GM18505 (cell line): ENCODE data around the gene IRGQ.
"Not testable (repeated sequence)": the region's sequence is repeated elsewhere in the genome, so short reads cannot be mapped to it uniquely, and the experiment has no call there.

Experiments used
- ATAC-seq: cut with Tn5 transposase; IDR thresholded peaks from one replicate; pipeline ENCODE4 v1.9.1; 2021; ENCODE audit not compliant: unreplicated experiment
- POLR2A ChIP-seq: IDR thresholded peaks from 4 replicates; pipeline ENCODE4 v1.6.1; 2011; ENCODE audit warnings: borderline replicate concordance; ENCODE audit not compliant: insufficient read depth, insufficient read length; ENCODE audit errors: extremely low read depth

The IRGQ gene

DNA sequence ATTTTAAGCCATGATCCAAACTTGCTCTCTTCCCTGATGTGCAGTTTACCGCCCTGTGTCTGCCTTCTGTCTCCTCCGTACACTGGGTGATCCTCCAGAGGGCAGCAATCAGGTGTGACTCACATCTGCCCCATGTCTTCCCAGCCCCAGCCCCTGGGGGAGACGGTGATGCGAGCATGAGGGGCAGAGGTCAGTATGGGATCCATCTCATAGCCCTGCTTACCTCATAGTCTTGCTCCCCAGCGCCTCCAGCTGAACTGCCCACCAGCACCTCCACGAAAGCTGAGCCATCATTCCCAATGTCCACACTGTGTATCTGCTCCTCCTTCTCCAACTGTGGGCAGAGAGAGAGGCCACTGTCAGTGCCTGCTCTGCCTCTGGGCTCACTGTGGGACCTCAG, 35.2 kb downstream of the IRGQ start:
- no peak for ATAC-seq
- TF ChIP-seq POLR2A, result no peak

DNA sequence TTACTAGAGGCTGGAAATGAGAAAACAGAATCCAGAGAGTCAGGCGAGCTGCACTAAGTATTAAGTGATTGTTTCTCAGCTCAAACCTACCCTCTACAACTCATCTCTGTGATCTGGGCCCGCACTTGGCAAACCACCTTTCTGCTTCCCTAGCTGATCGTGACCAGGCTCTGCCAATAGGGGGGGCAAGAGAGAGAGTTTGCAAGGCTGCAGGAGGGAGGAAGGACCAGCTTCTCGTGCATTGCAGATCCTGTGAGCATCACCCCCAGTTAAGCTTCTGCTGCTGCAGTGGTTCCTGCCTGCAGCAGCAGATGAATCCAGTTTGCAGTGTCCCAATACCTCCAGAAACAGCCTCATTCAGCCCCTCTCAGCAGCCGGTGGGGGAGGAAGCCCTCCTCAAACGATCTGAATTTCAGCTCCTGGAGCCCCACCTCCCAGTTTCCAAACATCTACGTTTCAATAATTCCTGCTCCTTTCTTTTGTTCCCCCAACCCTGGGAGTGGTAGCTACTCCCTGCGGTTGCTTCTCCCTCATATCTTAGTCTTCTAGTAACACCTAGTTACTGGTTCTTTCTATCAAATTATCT, 40.7 kb downstream of the IRGQ start:
- ATAC-seq, result no peak
- no peak for TF ChIP-seq POLR2A

DNA sequence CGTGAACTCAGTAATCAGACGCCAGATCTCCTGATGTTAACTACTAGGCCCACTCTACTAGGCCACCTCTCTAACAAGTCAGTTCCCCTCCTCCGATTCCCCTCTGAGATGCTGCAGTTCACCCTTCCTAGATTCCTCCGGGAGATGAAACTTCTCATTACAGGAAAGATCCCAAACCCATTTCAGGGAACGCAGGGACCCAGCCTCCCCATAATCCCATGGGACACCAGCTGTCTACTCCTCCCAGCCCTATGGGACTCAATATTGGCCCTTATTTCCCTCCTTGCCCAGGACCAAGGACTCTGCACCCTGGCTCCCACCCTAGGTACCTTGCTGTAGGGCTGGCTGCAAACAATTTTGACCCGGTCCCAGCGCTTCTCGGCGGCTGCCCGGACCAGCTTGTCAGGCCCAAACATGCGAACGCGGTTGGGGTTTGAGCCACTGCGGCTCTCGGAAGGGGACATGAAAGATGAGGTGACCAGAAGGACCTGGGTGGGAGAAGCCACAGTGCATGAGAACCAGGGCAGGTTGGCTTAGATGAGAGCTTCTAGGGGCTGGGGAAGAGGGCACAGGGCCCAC, 41.5 kb downstream of the IRGQ start:
- ATAC-seq, result no peak
- no peak for TF ChIP-seq POLR2A

DNA sequence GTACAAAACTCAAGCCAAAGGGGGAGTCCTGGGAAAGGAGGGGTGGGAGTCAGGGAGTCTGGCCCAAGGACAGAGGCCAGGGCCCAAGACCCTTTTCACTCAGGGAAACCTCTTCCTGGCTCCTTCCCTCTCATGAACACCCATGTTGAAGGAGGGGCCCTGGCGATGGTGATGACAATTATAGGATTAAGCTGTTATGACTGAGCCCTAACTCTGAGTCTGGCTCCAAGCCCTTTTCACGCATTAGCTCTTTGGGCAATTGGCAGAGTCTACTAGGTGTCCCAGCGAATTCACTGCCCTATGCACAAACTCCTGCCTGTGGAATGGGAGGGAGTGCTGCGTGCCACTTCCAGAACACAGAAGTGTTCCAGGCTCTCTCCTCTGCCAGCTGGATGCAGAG, 42.3 kb downstream of the IRGQ start:
- ATAC-seq, result no peak
- TF ChIP-seq POLR2A, result no peak

DNA sequence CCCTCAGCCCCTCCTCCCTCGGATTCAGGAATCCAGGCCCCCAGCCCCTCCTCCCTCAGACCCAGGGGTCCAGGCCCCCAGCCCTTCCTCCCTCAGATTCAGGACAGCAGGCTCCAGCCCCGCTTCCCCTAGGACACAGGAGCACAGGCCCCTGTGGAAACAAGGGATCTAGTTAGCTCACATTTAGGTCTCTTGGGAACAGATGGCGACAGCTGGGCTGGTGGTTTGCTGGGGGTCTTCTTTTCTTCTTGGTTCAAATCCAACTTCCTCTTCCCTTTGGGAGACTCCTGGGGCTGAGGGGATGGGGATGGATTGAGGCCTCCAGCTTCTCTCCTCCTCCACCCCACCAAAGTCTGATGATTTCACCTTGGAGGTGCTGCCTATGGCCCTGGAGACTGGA, 43.3 kb downstream of the IRGQ start:
- no peak for TF ChIP-seq POLR2A
- ATAC-seq, result no peak

DNA sequence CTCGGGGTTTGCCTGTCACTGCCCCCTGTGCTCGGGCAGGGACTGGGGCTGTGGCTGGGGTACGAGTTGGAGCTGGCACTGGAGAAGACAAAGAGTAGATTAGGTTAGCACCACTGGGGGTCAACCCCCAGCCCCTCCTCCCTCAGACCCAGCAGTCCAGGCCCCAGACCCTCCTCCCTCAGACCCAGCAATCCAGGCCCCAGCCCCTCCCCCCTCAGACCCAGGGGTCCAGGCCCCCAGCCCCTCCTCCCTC, 43.8 kb downstream of the IRGQ start:
- no peak for TF ChIP-seq POLR2A
- ATAC-seq, result no peak

DNA sequence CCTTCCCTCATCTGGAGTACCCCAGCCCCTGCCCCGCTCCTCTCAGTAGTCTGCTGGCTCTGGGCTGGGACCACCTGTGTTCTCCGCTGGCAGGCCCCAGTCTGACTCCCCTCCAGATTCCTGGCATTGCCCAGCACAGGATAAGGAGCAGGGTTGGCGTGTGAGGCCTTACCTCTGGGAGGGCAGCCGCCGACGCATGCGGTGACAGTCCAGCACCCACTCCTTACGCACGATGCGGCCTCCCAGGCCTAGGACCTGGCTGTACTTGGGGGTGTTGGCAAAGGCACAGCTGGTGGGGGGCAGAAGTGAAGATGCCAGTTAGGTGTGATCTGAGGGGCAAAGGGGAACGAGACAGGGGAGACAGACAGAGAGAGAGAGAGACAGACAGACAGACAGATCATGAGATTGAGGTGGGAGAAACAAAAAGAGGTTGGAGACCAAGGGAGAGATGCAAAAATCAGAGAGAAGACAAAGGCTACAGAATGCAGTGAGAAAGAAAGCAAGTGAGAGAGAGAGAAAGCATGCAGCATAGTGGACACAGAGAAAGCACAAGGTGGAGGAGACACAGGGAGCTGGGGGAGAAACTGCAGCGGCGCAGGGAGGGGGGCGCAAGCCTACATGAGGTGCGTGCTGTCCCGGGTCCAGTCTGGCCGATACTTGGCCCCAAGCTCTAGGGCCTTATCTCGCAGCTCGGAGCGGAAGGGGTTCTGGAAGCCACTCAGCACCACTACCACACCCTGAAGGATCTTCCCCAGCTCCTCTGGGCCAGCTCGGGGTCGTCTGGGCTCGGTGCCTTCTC, 44.3 kb downstream of the IRGQ start:
- ATAC-seq, result no peak

DNA sequence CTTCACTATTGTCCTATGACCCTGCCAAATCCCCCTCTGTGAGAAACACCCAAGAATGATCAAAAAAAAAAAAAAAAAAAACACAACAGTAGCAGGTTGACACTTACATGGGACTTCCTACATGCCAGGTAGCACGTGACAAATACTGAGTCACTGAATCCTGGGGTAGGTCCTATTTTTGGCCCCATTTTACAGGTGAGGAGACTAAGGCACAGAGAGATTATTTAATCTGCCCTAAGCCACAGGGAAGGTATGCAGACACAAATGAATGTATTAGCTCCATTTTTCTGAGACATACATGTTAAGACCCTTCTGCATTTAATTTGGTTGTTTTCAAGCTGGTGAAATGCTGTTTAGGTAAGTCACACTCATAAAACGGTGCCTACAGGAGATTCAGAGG, 47.2 kb downstream of the IRGQ start:
- no peak for TF ChIP-seq POLR2A
- ATAC-seq, result no peak

More for the DNA sequence above, 44.3 kb downstream of the IRGQ start:
- TF ChIP-seq POLR2A, result no peak

DNA sequence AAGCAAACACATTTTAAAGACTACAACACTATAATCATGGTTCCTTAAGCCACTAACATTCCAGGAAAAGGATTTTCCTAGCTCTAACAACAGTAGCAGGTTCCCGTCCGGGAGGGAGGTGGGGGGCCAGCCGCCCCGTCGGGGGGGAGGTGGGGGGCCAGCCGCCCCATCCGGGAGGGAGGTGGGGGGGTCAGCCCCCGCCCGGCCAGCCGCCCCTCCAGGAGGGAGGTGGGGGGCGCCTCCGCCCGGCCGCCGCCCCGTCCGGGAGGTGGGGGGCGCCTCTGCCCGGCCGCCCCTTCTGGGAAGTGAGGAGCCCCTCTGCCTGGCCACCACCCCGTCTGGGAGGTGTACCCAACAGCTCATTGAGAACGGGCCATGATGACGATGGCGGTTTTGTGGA, 48.0 kb downstream of the IRGQ start:
- ATAC-seq, result not testable (repeated sequence)

DNA sequence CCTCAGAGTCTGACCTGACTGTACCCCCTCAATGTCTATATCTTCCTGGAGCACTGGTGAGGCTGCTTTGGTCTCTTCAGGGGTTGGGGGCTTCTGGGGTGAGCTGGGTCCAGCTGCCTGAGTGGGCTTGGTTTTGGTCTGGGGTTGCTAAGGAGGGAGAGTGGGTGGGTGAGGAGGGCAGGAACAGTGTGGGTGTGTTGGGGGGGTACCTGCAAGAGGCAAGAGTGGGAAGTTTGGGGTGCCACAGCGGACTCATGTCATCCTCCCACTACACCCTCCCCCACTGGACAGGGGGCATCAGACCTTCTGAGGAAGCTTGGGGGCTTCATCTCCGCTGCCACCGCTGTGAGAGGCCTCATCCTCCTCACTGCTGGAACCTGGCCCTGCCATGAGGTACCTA, 49.4 kb downstream of the IRGQ start:
- TF ChIP-seq POLR2A, result no peak

DNA sequence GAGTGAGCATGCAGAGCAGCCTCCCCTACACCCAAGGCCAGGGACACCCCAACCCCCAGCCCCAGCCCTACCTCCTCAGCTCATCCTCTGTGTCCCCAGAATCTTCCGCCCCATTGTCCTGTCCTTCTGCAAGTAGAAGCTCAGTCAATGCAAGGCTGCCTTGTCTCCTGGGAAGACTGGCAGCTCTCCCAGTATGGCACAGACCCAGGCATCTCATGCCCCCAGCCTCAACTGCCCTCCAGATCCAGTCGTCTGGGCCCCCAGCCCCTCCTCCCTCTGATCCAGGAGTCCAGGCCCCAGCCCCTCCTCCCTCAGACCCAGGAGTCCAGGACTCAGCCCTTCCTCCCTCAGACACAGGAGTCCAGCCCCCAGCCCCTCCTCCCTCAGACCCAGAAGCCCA, 50.0 kb downstream of the IRGQ start:
- ATAC-seq, result no peak

More for the DNA sequence above, 49.4 kb downstream of the IRGQ start:
- no peak for ATAC-seq

DNA sequence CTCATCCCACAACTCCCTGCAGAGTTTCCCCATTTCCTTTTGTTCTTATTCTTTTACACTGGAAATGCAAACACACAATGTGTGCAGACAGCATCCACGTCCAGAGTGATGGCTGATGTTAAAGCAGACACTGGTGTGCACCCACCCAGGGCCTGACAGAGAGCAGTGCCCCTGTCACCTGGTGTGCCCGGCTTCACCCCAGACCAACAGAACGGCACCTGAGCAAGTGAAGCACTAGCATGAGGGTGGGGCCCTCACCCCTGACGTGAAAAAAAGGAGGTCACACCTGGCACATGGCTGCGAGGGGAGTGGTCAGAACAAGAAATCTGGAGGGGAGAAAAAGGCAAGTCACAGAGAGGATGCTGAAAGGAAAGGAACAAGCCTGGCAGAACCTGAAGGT, 50.7 kb downstream of the IRGQ start:
- ATAC-seq, result no peak
- TF ChIP-seq POLR2A, result no peak

More for the DNA sequence above, 50.0 kb downstream of the IRGQ start:
- TF ChIP-seq POLR2A, result no peak

DNA sequence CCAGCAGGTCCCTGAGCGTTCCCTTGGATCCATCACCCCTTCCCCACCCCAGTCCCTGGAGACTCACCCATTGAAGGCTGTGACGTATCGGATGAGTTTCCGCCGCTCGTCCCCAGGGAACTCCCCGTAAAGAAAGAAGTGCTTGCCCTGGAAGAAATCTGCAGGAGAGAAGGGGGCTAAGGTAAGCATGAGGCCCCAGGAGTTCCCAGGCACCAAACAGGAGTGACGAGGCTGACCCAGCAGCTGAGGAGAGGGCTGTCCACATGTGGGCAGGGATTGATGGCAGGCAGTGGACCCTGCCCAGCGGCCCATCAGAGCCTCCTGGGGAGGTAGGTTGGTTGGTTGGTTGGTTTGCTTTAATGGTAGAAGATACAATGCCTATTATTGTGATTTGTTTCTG, 51.9 kb downstream of the IRGQ start:
- no peak for ATAC-seq
- TF ChIP-seq POLR2A, result no peak

DNA sequence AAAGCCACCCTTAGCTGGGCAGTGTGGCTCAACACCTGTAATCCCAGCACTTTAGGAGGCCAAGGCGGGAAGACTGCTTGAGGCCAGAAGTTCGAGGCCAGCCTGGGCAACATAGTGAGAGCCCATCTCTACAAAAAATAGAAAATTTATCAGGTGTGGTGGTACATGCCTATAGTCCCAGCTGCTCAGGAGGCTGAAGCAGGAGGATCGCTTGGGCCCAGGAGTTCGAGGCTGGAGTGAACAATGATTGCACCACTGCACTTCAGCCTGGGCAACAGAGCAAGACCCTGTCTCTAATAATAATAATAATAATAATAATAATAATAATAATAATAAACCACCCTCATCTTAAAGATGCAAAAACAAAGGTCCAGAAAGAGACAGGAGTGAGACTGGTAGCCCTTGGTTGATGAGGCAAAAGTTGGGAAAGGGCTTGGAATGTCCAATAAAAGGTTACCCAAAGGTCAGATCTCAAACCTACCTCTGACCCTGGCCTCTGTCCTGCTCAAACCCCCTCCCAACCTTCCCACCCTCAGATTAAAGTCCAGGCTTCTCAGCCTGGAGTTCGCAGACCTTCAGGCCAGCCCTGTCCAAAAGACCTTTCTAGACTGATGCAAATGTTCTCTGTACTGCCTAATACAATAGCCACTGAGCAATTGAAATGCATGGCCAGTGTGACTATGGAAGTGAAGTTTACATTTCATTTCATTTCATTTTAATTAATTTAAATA, 53.8 kb downstream of the IRGQ start:
- TF ChIP-seq POLR2A, result no peak
- ATAC-seq, result no peak
